IMR-90 (cell line): ENCODE measurements around the gene HIVEP3. TPM values are rescaled to one million over a fixed set of nuclear protein-coding genes. Genes with fewer than 3 reads are reported as not detected.

Source experiments
- ATAC-seq: fragments of 200-7000 bp; cut with Tn5 transposase; 2 replicates; pipeline ENCODE4 v1.9.1; 2020; ENCODE audit warnings: low read depth, mild to moderate bottlenecking, moderate library complexity
- BruUV-seq: library from RNA; stranded (reverse); fragments of 400-500 nt; replicated peaks from 2 replicates; lab custom pipeline; 2021; lab: Mats Ljungman, UMichigan
- CTCF ChIA-PET: fragments of 300-600 bp; formaldehyde crosslinking; extraction: SDS; loops from one replicate; lab custom pipeline; 2021; ENCODE audit warnings: antibody characterized with exemption; lab: Yijun Ruan, JAX
- POLR2A ChIA-PET: fragments of 300-600 bp; sonication (Branson Sonifier 250); formaldehyde crosslinking; loops from one replicate; lab custom pipeline; 2022; ENCODE audit warnings: antibody characterized with exemption; ENCODE audit not compliant: unreplicated experiment; lab: Charles Lee
- DNase-seq: peaks from one replicate; pipeline ENCODE4 v3.0.0; 2013
- H2AFZ ChIP-seq: replicated peaks from 2 replicates; pipeline ENCODE3; 2013; ENCODE audit warnings: low read length, mild to moderate bottlenecking; ENCODE audit not compliant: poor library complexity
- H2AK5ac ChIP-seq: 2 replicates; pipeline ENCODE4 v1.6.1; 2013; ENCODE audit warnings: low read depth, low read length, inconsistent platforms
- H2AK9ac ChIP-seq: replicated peaks from 2 replicates; pipeline ENCODE3; 2013; ENCODE audit warnings: mild to moderate bottlenecking, low read depth, low read length, moderate library complexity; ENCODE audit not compliant: poor library complexity
- H2BK120ac ChIP-seq: 2 replicates; pipeline ENCODE4 v1.6.1; 2013; ENCODE audit warnings: low read depth, low read length, inconsistent platforms
- H2BK15ac ChIP-seq: 3 replicates; pipeline ENCODE4 v1.6.1; 2013; ENCODE audit warnings: low read depth, low read length, inconsistent platforms
- H2BK20ac ChIP-seq: 2 replicates; pipeline ENCODE4 v1.6.1; 2013; ENCODE audit warnings: low read depth, mild to moderate bottlenecking, inconsistent platforms, low read length, moderate library complexity
- H2BK5ac ChIP-seq: 2 replicates; pipeline ENCODE4 v1.6.1; 2013; ENCODE audit warnings: mild to moderate bottlenecking, low read depth, low read length, inconsistent platforms; ENCODE audit not compliant: poor library complexity, severe bottlenecking
- H3K14ac ChIP-seq: replicated peaks from 2 replicates; pipeline ENCODE4 v1.6.1; 2013; ENCODE audit warnings: low read depth, low read length, inconsistent platforms
- H3K18ac ChIP-seq: 2 replicates; pipeline ENCODE4 v1.6.1; 2013; ENCODE audit warnings: low read depth, low read length, control low read depth
- H3K23ac ChIP-seq: 2 replicates; pipeline ENCODE4 v1.6.1; 2013; ENCODE audit warnings: low read depth, low read length, inconsistent platforms
- H3K27ac ChIP-seq: 2 replicates; pipeline ENCODE4 v1.5.1; 2013; ENCODE audit warnings: mild to moderate bottlenecking, control low read depth, low read length; ENCODE audit not compliant: insufficient read depth
- H3K27me3 ChIP-seq: 2 replicates; pipeline ENCODE4 v1.6.1; 2013; ENCODE audit warnings: low read length; ENCODE audit not compliant: control insufficient read depth, insufficient read depth
- H3K36me3 ChIP-seq: 2 replicates; pipeline ENCODE4 v1.6.1; 2013; ENCODE audit warnings: low read length, mixed read lengths; ENCODE audit not compliant: control insufficient read depth, insufficient read depth
- H3K4ac ChIP-seq: 2 replicates; pipeline ENCODE4 v1.6.1; 2013; ENCODE audit warnings: low read depth, low read length, inconsistent platforms
- H3K4me1 ChIP-seq: 2 replicates; pipeline ENCODE4 v1.6.1; 2013; ENCODE audit warnings: low read length, mixed read lengths; ENCODE audit not compliant: control insufficient read depth, insufficient read depth
- H3K4me2 ChIP-seq: 2 replicates; pipeline ENCODE4 v1.6.1; 2013; ENCODE audit warnings: low read depth, mild to moderate bottlenecking, control low read depth, low read length, moderate library complexity
- H3K4me3 ChIP-seq: 2 replicates; pipeline ENCODE4 v1.5.1; 2013; ENCODE audit warnings: low read depth, mild to moderate bottlenecking, control low read depth, low read length, moderate library complexity; ENCODE audit not compliant: insufficient read depth
- H3K56ac ChIP-seq: 2 replicates; pipeline ENCODE4 v1.6.1; 2013; ENCODE audit warnings: low read length, inconsistent platforms; ENCODE audit not compliant: insufficient read depth; ENCODE audit errors: extremely low read depth
- H3K79me1 ChIP-seq, 2 experiments: 2 replicates each; pipeline ENCODE4 v1.6.1; 2013; ENCODE audit warnings: low read length in 2 of 2, inconsistent platforms in 1 of 2, low read depth in 1 of 2
- H3K9ac ChIP-seq: 2 replicates; pipeline ENCODE4 v1.6.1; 2013; ENCODE audit warnings: low read depth, low read length, control low read depth
- H3K9me1 ChIP-seq: 2 replicates; pipeline ENCODE4 v1.6.1; 2013; ENCODE audit warnings: low read length, inconsistent platforms; ENCODE audit not compliant: insufficient read depth
- H3K9me3 ChIP-seq: 2 replicates; pipeline ENCODE4 v1.6.1; 2013; ENCODE audit warnings: low read length; ENCODE audit not compliant: control insufficient read depth, insufficient read depth
- H4K20me1 ChIP-seq: 2 replicates; pipeline ENCODE4 v1.6.1; 2013; ENCODE audit warnings: low read length, inconsistent platforms; ENCODE audit not compliant: insufficient read depth
- H4K5ac ChIP-seq: 2 replicates; pipeline ENCODE4 v1.6.1; 2013; ENCODE audit warnings: mild to moderate bottlenecking, low read depth, low read length, control low read depth
- H4K8ac ChIP-seq, 2 experiments: 2 replicates each; pipeline ENCODE4 v1.6.1; 2013; ENCODE audit warnings: low read depth in 2 of 2, low read length in 2 of 2, control low read depth in 1 of 2, inconsistent platforms in 1 of 2
- H4K91ac ChIP-seq: 2 replicates; pipeline ENCODE4 v1.6.1; 2013; ENCODE audit warnings: low read depth, low read length, inconsistent platforms; ENCODE audit not compliant: insufficient read depth
- ELK1 ChIP-seq: fragments of 150-350 bp; IDR thresholded peaks from 2 replicates; pipeline ENCODE4 v1.6.1; 2016; ENCODE audit warnings: low read depth, mild to moderate bottlenecking, low read length, moderate library complexity, borderline replicate concordance
- MAFK ChIP-seq: IDR thresholded peaks from 2 replicates; pipeline ENCODE4 v1.6.1; 2012; ENCODE audit warnings: low read depth, low read length, improper control_type of control experiment
- MAZ ChIP-seq: IDR thresholded peaks from 2 replicates; pipeline ENCODE4 v1.6.1; 2012; ENCODE audit warnings: low read depth, mild to moderate bottlenecking, low read length, improper control_type of control experiment, moderate library complexity, borderline replicate concordance
- NFE2L2 ChIP-seq: fragments of 150-350 bp; IDR thresholded peaks from 2 replicates; pipeline ENCODE4 v1.6.1; 2016; ENCODE audit warnings: low read depth, mild to moderate bottlenecking, low read length
- RCOR1 ChIP-seq: IDR thresholded peaks from 2 replicates; pipeline ENCODE4 v1.6.1; 2012; ENCODE audit warnings: mild to moderate bottlenecking, low read length, improper control_type of control experiment; ENCODE audit not compliant: insufficient replicate concordance
- WGBS, 2 experiments: methylation state at CpG; one replicate each; pipeline versions ENCODE4 v1.1.5 to v1.1.7; 2013; ENCODE audit warnings: missing lambda C conversion rate in 2 of 2; ENCODE audit not compliant: insufficient read length in 1 of 2; ENCODE audit errors: extremely low coverage in 2 of 2; 5-methylcytosine and 5-hydroxymethylcytosine counted together
- dilution Hi-C: fragments of 300-500 bp; cut with HindIII; formaldehyde crosslinking; loops from one replicate; pipeline ENCODE4 v1.14.3; 2018; ENCODE audit warnings: low sequenced_read_pairs; ENCODE audit not compliant: unreplicated experiment
- in situ Hi-C: fragments of 300-500 bp; cut with MboI; formaldehyde crosslinking; loops from 3 replicates; pipeline ENCODE4 v1.14.3; 2019; ENCODE audit warnings: low sequenced_read_pairs, inconsistent platforms, mixed read lengths
- intact Hi-C: fragments of 100-400 bp; cut with micrococcal nuclease; formaldehyde crosslinking; loops from 2 replicates; pipeline ENCODE4 v1.10.0; 2022
- polyA plus RNA-seq, 3 experiments: library from polyadenylated mRNA; depleted of rRNA; stranded (reverse); fragments of >200 nt; gene quantifications; 2 replicates each; pipeline ENCODE4 v1.2.3, GENCODE V29; 2012; ENCODE audit warnings: low replicate concordance in 1 of 3
- total RNA-seq: library from RNA; depleted of rRNA; stranded (reverse); fragments of >200 nt; gene quantifications from 2 replicates; pipeline ENCODE4 v1.2.3, GENCODE V29; 2012

The HIVEP3 gene
- total and polyA plus RNA-seq, 2 of the 4 experiments (the other 2 are of a cell fraction) = 1.4 to 4.0 TPM

GRCh38 chr1:41583658-41584547 lies 334.8 kb downstream of the HIVEP3 start:
- no peaks in the 10 kb centered on the region for H3K9me1 ChIP-seq
- H3K36me3 ChIP-seq = no peaks in the 10 kb centered on the region; the same call in 1 of the 2 replicates
- H3K4me3 ChIP-seq = no peak overlapping the region
- dilution Hi-C loops (no loop called here), intact Hi-C loops (no loop called here), in situ Hi-C loops (no loop called here)
- H4K20me1 ChIP-seq = no peaks in the 10 kb centered on the region
- no peak for ATAC-seq
- ChIA-PET CTCF (no interaction called here), POLR2A (no interaction called here)
- no peaks in the 10 kb centered on the region; a peak in 1 of 4 replicates for H3K79me1 ChIP-seq
- no peak overlapping the region for H3K4ac ChIP-seq
- H3K14ac ChIP-seq = no peak overlapping the region
- H3K23ac ChIP-seq = no peak overlapping the region
- TF ChIP-seq MAZ (no peak), MAFK (no peak), NFE2L2 (no peak), RCOR1 (no peak), ELK1 (no peak)
- H2BK15ac ChIP-seq = no peak overlapping the region
- no peak for DNase-seq
- no peak overlapping the region for H3K27ac ChIP-seq
- H3K9me3 ChIP-seq = no peaks in the 10 kb centered on the region
- H2BK20ac ChIP-seq = no peak overlapping the region
- no peak overlapping the region for H2AK5ac ChIP-seq
- H2AK9ac ChIP-seq = no peak overlapping the region
- 87% methylated on average over 6 of the region's 25 CpGs; no CpG with 5 or more reads in 1 of the 2 experiments for WGBS, 2 experiments
- no peak overlapping the region for H2BK120ac ChIP-seq
- no peak overlapping the region for H2AFZ ChIP-seq
- no peak overlapping the region for H2BK5ac ChIP-seq
- H3K9ac ChIP-seq = no peak overlapping the region
- no peak overlapping the region for H3K18ac ChIP-seq
- H4K8ac ChIP-seq = no peak overlapping the region
- H4K91ac ChIP-seq = no peak overlapping the region
- no peak overlapping the region for H3K4me2 ChIP-seq
- no peak overlapping the region for H3K56ac ChIP-seq
- no peaks in the 10 kb centered on the region for H3K4me1 ChIP-seq
- H4K5ac ChIP-seq = no peak overlapping the region
- H3K27me3 ChIP-seq = no peaks in the 10 kb centered on the region
- no TSS peak for BruUV-seq
